Common myeloid progenitor, CD34-positive (primary cell): ENCODE measurements around the gene SORL1.

Experiments used
- CTCF ChIA-PET: fragments of 350-600 bp; sonication (Branson Sonifier 250); formaldehyde crosslinking; loops from one replicate; lab custom pipeline; 2021; ENCODE audit warnings: antibody characterized with exemption; lab: Charles Lee
- POLR2A ChIA-PET: fragments of 350-600 bp; sonication (Branson Sonifier 250); formaldehyde crosslinking; loops from one replicate; lab custom pipeline; 2021; ENCODE audit warnings: antibody characterized with exemption; lab: Charles Lee
- DNase-seq, 3 donors: peaks; one replicate each; pipeline versions ENCODE4 v3.0.0 to v3.0.0-alpha.2; 2013
- H3K27ac ChIP-seq, 2 experiments: 1 replicate in 1 of 2; 2 replicates in 1 of 2; pipeline ENCODE4 v1.7.0; 2013; ENCODE audit warnings: inconsistent platforms in 2 of 2, low read length in 2 of 2, mild to moderate bottlenecking in 2 of 2, low read depth in 1 of 2, moderate library complexity in 1 of 2; ENCODE audit not compliant: severe bottlenecking in 2 of 2, insufficient read depth in 1 of 2, poor library complexity in 1 of 2
- H3K27me3 ChIP-seq, 5 experiments: replicated peaks in 2 of 5; 1 replicate in 3 of 5; 2 replicates in 2 of 5; pipeline versions ENCODE4 v1.6.1 to v1.7.0; 2013; ENCODE audit warnings: low read length in 4 of 5, mild to moderate bottlenecking in 2 of 5, moderate library complexity in 2 of 5, inconsistent platforms in 1 of 5; ENCODE audit not compliant: insufficient read depth in 5 of 5, control insufficient read depth in 4 of 5
- H3K36me3 ChIP-seq, 4 experiments: 1 replicate in 2 of 4; 2 replicates in 2 of 4; pipeline versions ENCODE4 v1.6.1 to v1.7.0; 2013; ENCODE audit warnings: low read length in 3 of 4, control low read depth in 1 of 4, mild to moderate bottlenecking in 1 of 4; ENCODE audit not compliant: control insufficient read depth in 4 of 4, insufficient read depth in 4 of 4
- H3K4me1 ChIP-seq, 4 experiments: 1 replicate in 3 of 4; 2 replicates in 1 of 4; pipeline versions ENCODE4 v1.6.1 to v1.7.1; 2013; ENCODE audit warnings: low read length in 3 of 4, mild to moderate bottlenecking in 3 of 4, control low read depth in 1 of 4, inconsistent platforms in 1 of 4, moderate library complexity in 1 of 4; ENCODE audit not compliant: control insufficient read depth in 4 of 4, insufficient read depth in 4 of 4; ENCODE audit errors: control extremely low read depth in 1 of 4
- H3K4me3 ChIP-seq, 7 experiments: 1 replicate in 4 of 7; 2 replicates in 3 of 7; pipeline versions ENCODE4 v1.5.1 to v1.7.0; 2013; ENCODE audit warnings: mild to moderate bottlenecking in 7 of 7, low read length in 6 of 7, moderate library complexity in 6 of 7, inconsistent platforms in 2 of 7, low read depth in 2 of 7, control low read depth in 1 of 7; ENCODE audit not compliant: insufficient read depth in 4 of 7, control insufficient read depth in 1 of 7; ENCODE audit errors: extremely low read depth in 1 of 7
- H3K9me3 ChIP-seq, 5 experiments: 1 replicate in 4 of 5; 2 replicates in 1 of 5; pipeline versions ENCODE4 v1.6.1 to v1.7.1; 2013; ENCODE audit warnings: low read length in 4 of 5, mild to moderate bottlenecking in 2 of 5, inconsistent platforms in 1 of 5, low read depth in 1 of 5, moderate library complexity in 1 of 5; ENCODE audit not compliant: control insufficient read depth in 4 of 5, insufficient read depth in 2 of 5; ENCODE audit errors: control extremely low read depth in 1 of 5
- WGBS: methylation state at CpG from one replicate; pipeline ENCODE4 v1.1.5; 2013; ENCODE audit not compliant: insufficient coverage; 5-methylcytosine and 5-hydroxymethylcytosine counted together

Gene SORL1

GRCh38 chr11:121659811-121660210 lies 207.7 kb downstream of the SORL1 start:
- Histone ChIP-seq H3K4me3 (no peak overlapping the region), H3K27me3 (peaks cover 0 to 5% (median 0%) of the 10 kb centered on the region in 5 experiments), H3K36me3 (no peaks in the 10 kb centered on the region), H3K4me1 (peaks cover 0 to 14% (median 11%) of the 10 kb centered on the region in 4 experiments), H3K27ac (no peak overlapping the region), H3K9me3 (no peaks in the 10 kb centered on the region)
- DNase-seq: no peak
- POLR2A ChIA-PET: no interaction called here
- CTCF ChIA-PET: no interaction called here
- 100% methylated on average over 1 of the region's 3 CpGs for WGBS

DNA sequence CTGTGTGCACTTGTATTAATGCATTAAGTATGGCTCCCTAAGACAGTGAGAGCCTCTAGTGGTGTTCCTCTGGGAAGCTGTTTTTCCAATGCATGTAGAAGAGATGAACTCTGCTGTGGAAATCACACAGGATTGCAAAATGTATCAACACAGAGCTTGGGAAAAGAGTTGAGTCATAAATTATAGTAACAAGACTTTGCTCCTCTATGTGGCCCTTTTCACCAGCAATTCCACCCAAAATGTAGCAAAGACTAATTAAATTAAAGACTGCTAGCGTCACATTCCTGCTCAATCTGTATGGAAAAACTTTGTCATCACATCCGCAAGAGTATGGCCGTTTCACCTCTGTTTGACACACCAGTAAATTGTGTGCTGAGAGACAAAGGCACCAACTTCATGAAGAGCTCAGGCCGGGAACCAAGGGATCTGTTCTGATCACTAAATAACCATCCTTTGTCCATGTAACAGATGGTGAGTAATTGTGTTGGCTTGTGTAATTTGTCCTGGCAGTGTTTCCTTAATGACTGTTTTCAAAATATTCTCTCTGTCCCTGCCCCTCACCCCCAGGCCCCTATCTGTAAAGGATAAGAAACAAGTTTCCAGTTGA lies 209.9 kb downstream of the SORL1 start:
- ChIA-PET POLR2A (no interaction called here), CTCF (interaction anchor here (0.6 to 1.1 kb wide), 2 partner anchors 269 to 718 kb away, joined by 3 read pairs; no protein-coding TSS in a partner anchor)
- Histone ChIP-seq H3K27me3 (peaks cover 0 to 5% (median 0%) of the 10 kb centered on the region in 5 experiments), H3K4me3 (no peak overlapping the region), H3K27ac (no peak overlapping the region), H3K9me3 (no peaks in the 10 kb centered on the region), H3K36me3 (no peaks in the 10 kb centered on the region), H3K4me1 (no peaks in the 10 kb centered on the region)
- DNase-seq: no peak
- WGBS: 92% methylated on average over 3 of the region's 4 CpGs

- Histone ChIP-seq H3K4me3 (no peak overlapping the region), H3K27me3 (peaks cover 0 to 5% (median 0%) of the 10 kb centered on the region in 5 experiments), H3K27ac (no peak overlapping the region), H3K9me3 (no peaks in the 10 kb centered on the region), H3K36me3 (no peaks in the 10 kb centered on the region), H3K4me1 (no peaks in the 10 kb centered on the region)
- CTCF ChIA-PET: interaction anchor here (2.7 kb wide), 1 partner anchor 9 kb away, joined by 10 read pairs; no protein-coding TSS in a partner anchor
- no peak for DNase-seq
- POLR2A ChIA-PET: no interaction called here
Observed at GRCh38 chr11:121664144-121664543, 212.0 kb downstream of the SORL1 start.

DNA sequence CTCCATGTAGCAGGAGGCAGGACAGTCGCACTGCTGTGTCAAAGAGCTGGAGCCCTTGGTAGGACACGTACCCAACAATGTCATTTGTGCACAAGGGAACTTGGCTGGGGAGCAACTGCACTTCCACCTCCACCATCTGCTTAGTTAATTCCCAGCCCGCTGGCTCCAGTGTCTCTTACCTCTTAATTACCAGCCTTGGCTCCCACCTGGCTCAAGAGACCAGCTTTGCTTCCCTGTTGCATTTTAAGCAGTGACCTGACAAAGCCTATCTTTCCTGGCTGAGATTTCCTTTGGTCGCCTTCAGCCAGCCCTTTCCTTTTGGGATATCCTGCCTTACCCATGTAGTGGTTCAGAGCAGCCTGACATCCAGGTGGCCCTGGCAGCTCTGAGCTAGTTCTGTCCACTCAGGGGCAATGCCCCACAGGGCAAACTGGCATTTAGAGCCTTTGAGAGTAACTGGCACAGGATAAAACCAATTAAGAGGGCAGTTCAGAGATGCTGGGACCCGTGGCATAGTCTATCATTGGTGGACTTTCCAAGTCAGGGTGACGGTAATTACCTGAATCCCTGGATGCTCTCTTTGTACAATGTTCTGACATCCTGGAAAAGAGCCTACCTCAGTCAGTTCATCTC lies 213.2 kb downstream of the SORL1 start:
- H3K27me3 ChIP-seq: peaks cover 0 to 5% (median 0%) of the 10 kb centered on the region in 5 experiments
- WGBS: 96% methylated on average over 6 of the region's 6 CpGs
- no peaks in the 10 kb centered on the region for H3K36me3 ChIP-seq
- H3K4me1 ChIP-seq: no peaks in the 10 kb centered on the region
- ChIA-PET CTCF (interaction anchor here (2.7 kb wide), 1 partner anchor 10 kb away, joined by 10 read pairs; no protein-coding TSS in a partner anchor), POLR2A (no interaction called here)
- no peak for DNase-seq
- H3K9me3 ChIP-seq: no peaks in the 10 kb centered on the region
- no peak overlapping the region for H3K27ac ChIP-seq
- no peak overlapping the region for H3K4me3 ChIP-seq

DNA sequence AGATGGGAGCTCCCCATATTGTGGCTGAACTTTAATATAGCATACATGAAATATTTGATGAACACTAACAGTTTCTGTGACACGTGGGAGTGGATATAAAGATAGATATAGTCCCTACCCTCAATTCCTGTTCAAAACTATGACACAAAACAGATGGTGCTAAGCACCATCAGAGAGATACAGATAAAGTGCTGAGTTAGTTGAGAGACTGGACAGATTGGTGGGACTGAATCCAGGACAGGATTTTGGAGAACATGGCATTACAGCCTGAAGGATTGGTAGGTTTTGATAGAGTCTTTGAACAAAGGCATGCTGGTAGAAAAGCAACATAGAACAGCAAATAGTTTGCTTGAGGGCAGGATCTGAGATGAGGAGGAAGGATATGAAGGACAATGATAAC lies 215.7 kb downstream of the SORL1 start:
- H3K27me3 ChIP-seq: peaks cover 0 to 2% (median 0%) of the 10 kb centered on the region in 5 experiments
- no peaks in the 10 kb centered on the region for H3K36me3 ChIP-seq
- no peaks in the 10 kb centered on the region for H3K4me1 ChIP-seq
- ChIA-PET CTCF (interaction anchor here (1.2 kb wide), 1 partner anchor 11 kb away, joined by 3 read pairs; no protein-coding TSS in a partner anchor), POLR2A (interaction anchor here (0.6 kb wide), 1 partner anchor 16 kb away, joined by 6 read pairs; no protein-coding TSS in a partner anchor)
- H3K4me3 ChIP-seq: no peak overlapping the region
- DNase-seq: no peak
- H3K27ac ChIP-seq: no peak overlapping the region
- WGBS: no CpG with 5 or more reads among the region's 1 CpG
- no peaks in the 10 kb centered on the region for H3K9me3 ChIP-seq

- Histone ChIP-seq H3K36me3 (no peaks in the 10 kb centered on the region), H3K27ac (no peak overlapping the region), H3K4me3 (no peak overlapping the region), H3K4me1 (no peaks in the 10 kb centered on the region), H3K9me3 (no peaks in the 10 kb centered on the region), H3K27me3 (no peaks in the 10 kb centered on the region)
- POLR2A ChIA-PET: no interaction called here
- CTCF ChIA-PET: interaction anchor here (0.6 to 1.9 kb wide), 2 partner anchors 14 to 15 kb away, joined by 3 to 4 read pairs; no protein-coding TSS in a partner anchor
- 100% methylated on average over 4 of the region's 4 CpGs for WGBS
- DNase-seq: no peak
Observed at GRCh38 chr11:121669422-121669821, 217.3 kb downstream of the SORL1 start.

DNA sequence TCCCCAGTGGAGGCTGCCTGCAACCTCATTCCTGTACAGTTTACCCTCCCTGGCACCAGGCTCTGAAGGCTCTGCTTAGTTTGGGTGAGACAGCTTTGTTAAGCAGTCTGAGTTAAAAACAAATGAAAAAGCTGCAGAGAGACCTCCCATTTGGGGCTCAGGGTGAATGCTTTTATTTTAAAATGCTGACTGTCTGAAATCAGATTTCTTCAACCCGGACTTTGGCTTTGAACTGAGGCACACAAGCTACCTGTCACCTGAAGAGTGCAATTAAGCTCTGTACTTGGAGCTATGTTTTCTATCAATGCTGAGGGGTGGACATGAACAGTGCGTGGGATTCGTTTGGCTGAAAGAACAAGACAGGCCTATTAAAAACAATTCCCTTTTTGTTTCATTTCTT lies 218.2 kb downstream of the SORL1 start:
- WGBS: 100% methylated on average over 3 of the region's 3 CpGs
- DNase-seq: no peak
- no peak overlapping the region for H3K4me3 ChIP-seq
- no peaks in the 10 kb centered on the region for H3K27me3 ChIP-seq
- no peaks in the 10 kb centered on the region for H3K36me3 ChIP-seq
- POLR2A ChIA-PET: no interaction called here
- no peaks in the 10 kb centered on the region for H3K9me3 ChIP-seq
- H3K27ac ChIP-seq: no peak overlapping the region
- H3K4me1 ChIP-seq: no peaks in the 10 kb centered on the region
- CTCF ChIA-PET: interaction anchor here (1.0 to 1.9 kb wide), 2 partner anchors 13 to 16 kb away, joined by 3 to 4 read pairs; no protein-coding TSS in a partner anchor
